WTC11 (cell line): ENCODE measurements around the gene TMEM214. TPM values are rescaled to one million over a fixed set of nuclear protein-coding genes. Genes with fewer than 3 reads are reported as not detected.

Source experiments
- ATAC-seq: fragments of 200-7000 bp; cut with Tn5 transposase; 2 replicates; pipeline ENCODE4 v1.10.0; 2021; ENCODE audit warnings: mild to moderate bottlenecking, moderate library complexity
- CTCF ChIA-PET: fragments of 300-600 bp; sonication (Branson Sonifier 250); formaldehyde crosslinking; loops from one replicate; lab custom pipeline; 2021; ENCODE audit warnings: antibody characterized with exemption; lab: Charles Lee
- POLR2A ChIA-PET: fragments of 350-600 bp; sonication (Branson Sonifier 250); formaldehyde crosslinking; loops from one replicate; lab custom pipeline; 2021; ENCODE audit warnings: antibody characterized with exemption; lab: Charles Lee
- DNase-seq: peaks from one replicate; pipeline ENCODE4 v3.0.0; 2021; ENCODE audit warnings: low spot score
- H3K27ac Mint-ChIP-seq: 2 replicates; pipeline ENCODE4 v1.8.0; 2021; ENCODE audit warnings: mixed read lengths
- H3K27me3 Mint-ChIP-seq: 2 replicates; pipeline ENCODE4 v1.8.0; 2021; ENCODE audit warnings: low read depth, mild to moderate bottlenecking, moderate library complexity, mixed read lengths
- H3K36me3 Mint-ChIP-seq: 2 replicates; pipeline ENCODE4 v1.8.0; 2021; ENCODE audit warnings: mixed read lengths
- H3K4me1 Mint-ChIP-seq: 2 replicates; pipeline ENCODE4 v1.8.0; 2022; ENCODE audit warnings: mixed read lengths
- H3K4me3 Mint-ChIP-seq: 2 replicates; pipeline ENCODE4 v1.8.0; 2021; ENCODE audit warnings: mild to moderate bottlenecking, moderate library complexity, mixed read lengths
- H3K9me3 Mint-ChIP-seq: 2 replicates; pipeline ENCODE4 v1.8.0; 2021; ENCODE audit warnings: mixed read lengths
- AFF4 ChIP-seq: sonication (generic); formaldehyde crosslinking; IDR thresholded peaks from 2 replicates; pipeline ENCODE4 v1.8.1; 2023; ENCODE audit warnings: mild to moderate bottlenecking, missing genetic modification reagents, borderline replicate concordance
- ATF6 ChIP-seq: sonication (generic); formaldehyde crosslinking; IDR thresholded peaks from 2 replicates; pipeline ENCODE4 v1.8.1; 2023; ENCODE audit warnings: mild to moderate bottlenecking, missing genetic modification reagents
- ELF4 ChIP-seq: sonication (generic); formaldehyde crosslinking; IDR thresholded peaks from 2 replicates; pipeline ENCODE4 v1.8.1; 2022; ENCODE audit warnings: low read depth, mild to moderate bottlenecking, moderate library complexity, missing genetic modification reagents
- FOXJ3 ChIP-seq: sonication (generic); formaldehyde crosslinking; IDR thresholded peaks from 2 replicates; pipeline ENCODE4 v1.9.0; 2021; ENCODE audit warnings: missing genetic modification reagents, mild to moderate bottlenecking, borderline replicate concordance
- GABPB1 ChIP-seq: sonication (generic); formaldehyde crosslinking; IDR thresholded peaks from 2 replicates; pipeline ENCODE4 v1.8.1; 2023; ENCODE audit warnings: mild to moderate bottlenecking, missing genetic modification reagents
- IRF2 ChIP-seq: sonication (generic); formaldehyde crosslinking; IDR thresholded peaks from 2 replicates; pipeline ENCODE4 v1.8.0; 2022; ENCODE audit warnings: low read depth, missing genetic modification reagents, borderline replicate concordance
- NFATC4 ChIP-seq: fragments of 250-450 bp; sonication (Bioruptor Pico); IDR thresholded peaks from 2 replicates; pipeline ENCODE4 v1.9.0; 2021; ENCODE audit warnings: mild to moderate bottlenecking
- PRDM15 ChIP-seq: sonication (generic); formaldehyde crosslinking; IDR thresholded peaks from 2 replicates; pipeline ENCODE4 v1.8.0; 2022; ENCODE audit warnings: missing genetic modification reagents
- RORB ChIP-seq: fragments of 250-450 bp; sonication (Bioruptor Pico); IDR thresholded peaks from 2 replicates; pipeline ENCODE4 v1.9.0; 2021; ENCODE audit warnings: mild to moderate bottlenecking
- ZNF232 ChIP-seq: sonication (generic); formaldehyde crosslinking; IDR thresholded peaks from 2 replicates; pipeline ENCODE4 v1.8.0; 2022; ENCODE audit warnings: mild to moderate bottlenecking, missing genetic modification reagents
- ZNF281 ChIP-seq: sonication (generic); formaldehyde crosslinking; IDR thresholded peaks from 2 replicates; pipeline ENCODE4 v1.8.0; 2023; ENCODE audit warnings: mild to moderate bottlenecking, missing genetic modification reagents
- ZNF317 ChIP-seq: sonication (generic); formaldehyde crosslinking; IDR thresholded peaks from 2 replicates; pipeline ENCODE4 v1.8.1; 2023; ENCODE audit warnings: low read depth, mild to moderate bottlenecking, moderate library complexity, missing genetic modification reagents, borderline replicate concordance
- ZNF423 ChIP-seq: fragments of 250-450 bp; sonication (Bioruptor Pico); IDR thresholded peaks from 2 replicates; pipeline ENCODE4 v2.1.2; 2022; ENCODE audit warnings: mild to moderate bottlenecking, moderate library complexity
- ZSCAN18 ChIP-seq: fragments of 250-450 bp; sonication (Bioruptor Pico); IDR thresholded peaks from 2 replicates; pipeline ENCODE4 v2.1.2; 2022; ENCODE audit warnings: mild to moderate bottlenecking, moderate library complexity
- total RNA-seq: library from RNA; stranded (reverse); gene quantifications from 3 replicates; pipeline ENCODE4 v1.2.3, GENCODE V29; 2021
- TF ChIP-seq, protein P1 (sequence below): sonication (generic); formaldehyde crosslinking; IDR thresholded peaks from 2 replicates; pipeline ENCODE4 v1.8.1; 2022; ENCODE audit warnings: missing genetic modification reagents, borderline replicate concordance
- TF ChIP-seq, protein P2 (sequence below): sonication (generic); formaldehyde crosslinking; IDR thresholded peaks from 2 replicates; pipeline ENCODE4 v1.8.1; 2023; ENCODE audit warnings: mild to moderate bottlenecking, missing genetic modification reagents, moderate library complexity

Gene TMEM214
- total RNA-seq, 1 experiment from 2014 or later, result 57.1 TPM

- Mint-ChIP-seq H3K4me1 (peaks cover 3% of the 10 kb centered on the region; the same call in 1 of the 2 replicates), H3K36me3 (peaks cover 7% of the 10 kb centered on the region; the same call in 1 of the 2 replicates), H3K4me3 (no peak overlapping the region), H3K27ac (no peak overlapping the region), H3K27me3 (no peaks in the 10 kb centered on the region), H3K9me3 (no peaks in the 10 kb centered on the region)
- ChIA-PET POLR2A (no interaction called here), CTCF (interaction anchor here (0.9 to 6.3 kb wide), 10 partner anchors 10 to 277 kb away, joined by 3 to 161 read pairs (median 18); partner anchors contain the start of genes AGBL5, DPYSL5 and KHK)
- TF ChIP-seq ZNF423 (CRISPR knock-in tag), result no peak
- TF ChIP-seq ATF6 (CRISPR knock-in tag), result no peak
- TF ChIP-seq ZNF232 (CRISPR knock-in tag), result no peak
- TF ChIP-seq RORB (CRISPR knock-in tag), result no peak
- TF ChIP-seq AFF4 (CRISPR knock-in tag), result no peak
- TF ChIP-seq ELF4 (CRISPR knock-in tag), result no peak
- no peak for TF ChIP-seq ZNF281 (CRISPR knock-in tag)
- no peak for TF ChIP-seq PRDM15 (CRISPR knock-in tag)
- ATAC-seq (no peak), DNase-seq (no peak)
Measured at GRCh38 chr2:27025861-27026851, 6.6 kb upstream of the TMEM214 start.

DNA sequence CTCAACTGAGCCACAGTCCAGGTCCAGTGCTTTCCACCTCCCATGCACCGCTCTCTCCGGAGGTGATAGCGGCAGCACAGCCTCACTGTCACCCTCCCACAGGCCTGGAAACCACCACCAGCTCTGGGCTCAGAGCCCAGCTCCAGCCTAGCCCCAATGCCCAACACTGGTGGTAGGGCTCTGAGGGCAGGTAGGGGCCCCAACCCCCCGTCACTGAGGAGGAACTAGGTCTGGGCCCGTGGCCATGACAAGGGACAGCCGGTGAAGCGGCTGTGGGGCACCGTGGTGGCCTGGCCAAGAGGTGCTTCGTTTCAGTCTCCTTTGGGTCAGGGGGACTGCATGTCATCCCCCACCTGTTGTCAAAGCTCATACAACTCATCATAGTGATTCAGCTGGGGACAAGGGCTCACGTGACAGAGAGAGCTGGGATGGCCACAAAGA, 5.5 kb upstream of the TMEM214 start:
- CTCF ChIA-PET, result interaction anchor here (3.3 to 6.3 kb wide), 3 partner anchors 11 to 180 kb away, joined by 47 to 161 read pairs (median 59); partner anchors contain the start of gene DPYSL5
- TF ChIP-seq, protein P1, sequence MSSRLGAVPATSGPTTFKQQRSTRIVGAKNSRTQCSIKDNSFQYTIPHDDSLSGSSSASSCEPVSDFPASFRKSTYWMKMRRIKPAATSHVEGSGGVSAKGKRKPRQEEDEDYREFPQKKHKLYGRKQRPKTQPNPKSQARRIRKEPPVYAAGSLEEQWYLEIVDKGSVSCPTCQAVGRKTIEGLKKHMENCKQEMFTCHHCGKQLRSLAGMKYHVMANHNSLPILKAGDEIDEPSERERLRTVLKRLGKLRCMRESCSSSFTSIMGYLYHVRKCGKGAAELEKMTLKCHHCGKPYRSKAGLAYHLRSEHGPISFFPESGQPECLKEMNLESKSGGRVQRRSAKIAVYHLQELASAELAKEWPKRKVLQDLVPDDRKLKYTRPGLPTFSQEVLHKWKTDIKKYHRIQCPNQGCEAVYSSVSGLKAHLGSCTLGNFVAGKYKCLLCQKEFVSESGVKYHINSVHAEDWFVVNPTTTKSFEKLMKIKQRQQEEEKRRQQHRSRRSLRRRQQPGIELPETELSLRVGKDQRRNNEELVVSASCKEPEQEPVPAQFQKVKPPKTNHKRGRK, result no peak
- TF ChIP-seq, protein P2, sequence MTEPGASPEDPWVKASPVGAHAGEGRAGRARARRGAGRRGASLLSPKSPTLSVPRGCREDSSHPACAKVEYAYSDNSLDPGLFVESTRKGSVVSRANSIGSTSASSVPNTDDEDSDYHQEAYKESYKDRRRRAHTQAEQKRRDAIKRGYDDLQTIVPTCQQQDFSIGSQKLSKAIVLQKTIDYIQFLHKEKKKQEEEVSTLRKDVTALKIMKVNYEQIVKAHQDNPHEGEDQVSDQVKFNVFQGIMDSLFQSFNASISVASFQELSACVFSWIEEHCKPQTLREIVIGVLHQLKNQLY (CRISPR knock-in tag), result no peak
- TF ChIP-seq ZSCAN18 (CRISPR knock-in tag) (no peak), FOXJ3 (CRISPR knock-in tag) (no peak), GABPB1 (CRISPR knock-in tag) (no peak), ZNF317 (CRISPR knock-in tag) (no peak), IRF2 (no peak), NFATC4 (no peak)

More for the DNA sequence above, 5.5 kb upstream of the TMEM214 start:
- H3K36me3 Mint-ChIP-seq, result peaks cover 7% of the 10 kb centered on the region; the same call in 1 of the 2 replicates
- DNase-seq (no peak), ATAC-seq (no peak)
- H3K27ac Mint-ChIP-seq, result no peak overlapping the region
- H3K4me3 Mint-ChIP-seq, result no peak overlapping the region
- peaks cover 8% of the 10 kb centered on the region; the same call in 1 of the 2 replicates for H3K4me1 Mint-ChIP-seq
- H3K9me3 Mint-ChIP-seq, result no peaks in the 10 kb centered on the region
- H3K27me3 Mint-ChIP-seq, result no peaks in the 10 kb centered on the region
- POLR2A ChIA-PET, result no interaction called here
